ENCODE data around the gene SLC44A2. TPM values are rescaled to one million over a fixed set of nuclear protein-coding genes. Genes with fewer than 3 reads are reported as not detected.

Gene SLC44A2
- total and polyA plus RNA-seq, 2 of the 13 experiments (the other 11 are each of a cell fraction or from before 2014, with no cell fraction given), result 2.4 to 5.6 TPM

DNA sequence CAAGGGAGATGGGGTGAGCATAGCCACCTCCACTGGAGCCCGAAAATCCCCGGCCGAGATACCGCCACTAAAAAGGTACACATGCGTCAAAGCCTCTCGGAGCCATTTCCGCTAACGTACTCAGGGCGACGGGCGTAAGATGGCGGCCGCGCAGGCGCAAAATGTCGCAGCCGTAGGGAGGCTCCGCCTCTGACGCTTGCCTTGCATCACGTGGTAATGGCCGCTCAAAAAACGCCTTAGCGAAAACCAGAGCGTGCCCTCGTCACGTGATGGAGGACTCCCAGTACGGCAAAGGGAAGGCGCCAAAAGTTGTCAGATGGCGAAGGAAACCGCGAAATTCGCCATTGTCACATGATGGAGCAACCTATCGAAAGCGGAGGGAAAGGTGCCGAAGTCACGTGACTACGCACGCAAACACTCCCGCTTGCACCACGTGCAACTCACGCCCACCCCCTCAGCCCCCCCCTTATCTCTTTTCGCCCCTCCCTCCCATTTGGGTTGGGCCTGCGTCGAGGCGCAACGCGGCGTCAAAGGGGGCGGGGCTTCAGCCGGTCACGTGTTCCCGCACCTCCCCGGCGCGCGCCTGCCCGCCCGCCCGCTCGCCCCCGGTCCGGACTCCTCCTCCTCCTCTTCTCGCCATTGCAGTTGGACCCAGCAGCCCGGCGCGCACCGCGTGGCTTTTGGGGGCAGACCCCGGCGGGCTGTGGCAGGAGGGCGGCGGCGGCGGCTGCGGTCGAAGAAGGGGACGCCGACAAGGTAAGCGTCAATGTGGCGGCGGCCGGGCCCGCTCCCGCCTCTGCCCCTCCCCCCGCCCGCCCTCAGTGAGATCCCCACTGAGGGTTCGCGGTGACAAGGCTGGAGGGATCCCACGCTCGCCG, 28.6 kb downstream of the SLC44A2 start, which contains the start of gene ILF3 (continued):
- TF ChIP-seq, protein P1, sequence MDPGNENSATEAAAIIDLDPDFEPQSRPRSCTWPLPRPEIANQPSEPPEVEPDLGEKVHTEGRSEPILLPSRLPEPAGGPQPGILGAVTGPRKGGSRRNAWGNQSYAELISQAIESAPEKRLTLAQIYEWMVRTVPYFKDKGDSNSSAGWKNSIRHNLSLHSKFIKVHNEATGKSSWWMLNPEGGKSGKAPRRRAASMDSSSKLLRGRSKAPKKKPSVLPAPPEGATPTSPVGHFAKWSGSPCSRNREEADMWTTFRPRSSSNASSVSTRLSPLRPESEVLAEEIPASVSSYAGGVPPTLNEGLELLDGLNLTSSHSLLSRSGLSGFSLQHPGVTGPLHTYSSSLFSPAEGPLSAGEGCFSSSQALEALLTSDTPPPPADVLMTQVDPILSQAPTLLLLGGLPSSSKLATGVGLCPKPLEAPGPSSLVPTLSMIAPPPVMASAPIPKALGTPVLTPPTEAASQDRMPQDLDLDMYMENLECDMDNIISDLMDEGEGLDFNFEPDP (CRISPR knock-in tag; conservative IDR thresholded peaks at IDR 0.05), result 0 out of 2 replicates have a peak, but pooled peaks have one; percentile 92
- TF ChIP-seq KLF12 (CRISPR knock-in tag; IDR thresholded peaks at IDR 0.05; ENCODE audit: borderline replicate concordance) (peak; percentile 70; the same call in 1 of the 2 replicates), SMARCC2 (IDR thresholded peaks at IDR 0.05) (no peak), NONO (IDR thresholded peaks at IDR 0.05) (no peak), NONO (CRISPR knock-in tag; conservative IDR thresholded peaks at IDR 0.05) (peak; percentile 91), ZNF260 (CRISPR knock-in tag; IDR thresholded peaks at IDR 0.05; ENCODE audit: borderline replicate concordance, low read depth) (no peak), POLR2AphosphoS2 (IDR thresholded peaks at IDR 0.05; ENCODE audit: low read depth, low read length) (0 out of 2 replicates have a peak, but pooled peaks have one; percentile 50), KLF6 (CRISPR knock-in tag; IDR thresholded peaks at IDR 0.05) (peak; percentile 47), ZNF660 (CRISPR knock-in tag; IDR thresholded peaks at IDR 0.05; ENCODE audit: borderline replicate concordance, low read depth) (no peak), PAWR (CRISPR knock-in tag; IDR thresholded peaks at IDR 0.05; ENCODE audit: borderline replicate concordance) (no peak), ZNF331 (CRISPR knock-in tag; IDR thresholded peaks at IDR 0.05) (peak; percentile 91), EP300 (IDR thresholded peaks at IDR 0.05; ENCODE audit: low read depth in 2 of 2, low read length in 2 of 2) (peak in 1 of 2 experiments; percentile 49; a peak in 2 of 4 replicates), EP300 (CRISPR knock-in tag; IDR thresholded peaks at IDR 0.05; ENCODE audit: borderline replicate concordance) (peak; percentile 53), ISX (CRISPR knock-in tag; conservative IDR thresholded peaks at IDR 0.05) (no peak), TCF7 (IDR thresholded peaks at IDR 0.05; ENCODE audit: low read depth) (no peak), ZNF724P (CRISPR knock-in tag; IDR thresholded peaks at IDR 0.05; ENCODE audit: borderline replicate concordance) (0 out of 2 replicates have a peak, but pooled peaks have one; percentile 43), PCBP2 (optimal IDR thresholded peaks at IDR 0.05; ENCODE audit: low read depth, low read length, poor library complexity, severe bottlenecking) (no peak), HNRNPUL1 (IDR thresholded peaks at IDR 0.05; ENCODE audit: low read depth, low read length) (no peak)
- TF ChIP-seq, protein P2, sequence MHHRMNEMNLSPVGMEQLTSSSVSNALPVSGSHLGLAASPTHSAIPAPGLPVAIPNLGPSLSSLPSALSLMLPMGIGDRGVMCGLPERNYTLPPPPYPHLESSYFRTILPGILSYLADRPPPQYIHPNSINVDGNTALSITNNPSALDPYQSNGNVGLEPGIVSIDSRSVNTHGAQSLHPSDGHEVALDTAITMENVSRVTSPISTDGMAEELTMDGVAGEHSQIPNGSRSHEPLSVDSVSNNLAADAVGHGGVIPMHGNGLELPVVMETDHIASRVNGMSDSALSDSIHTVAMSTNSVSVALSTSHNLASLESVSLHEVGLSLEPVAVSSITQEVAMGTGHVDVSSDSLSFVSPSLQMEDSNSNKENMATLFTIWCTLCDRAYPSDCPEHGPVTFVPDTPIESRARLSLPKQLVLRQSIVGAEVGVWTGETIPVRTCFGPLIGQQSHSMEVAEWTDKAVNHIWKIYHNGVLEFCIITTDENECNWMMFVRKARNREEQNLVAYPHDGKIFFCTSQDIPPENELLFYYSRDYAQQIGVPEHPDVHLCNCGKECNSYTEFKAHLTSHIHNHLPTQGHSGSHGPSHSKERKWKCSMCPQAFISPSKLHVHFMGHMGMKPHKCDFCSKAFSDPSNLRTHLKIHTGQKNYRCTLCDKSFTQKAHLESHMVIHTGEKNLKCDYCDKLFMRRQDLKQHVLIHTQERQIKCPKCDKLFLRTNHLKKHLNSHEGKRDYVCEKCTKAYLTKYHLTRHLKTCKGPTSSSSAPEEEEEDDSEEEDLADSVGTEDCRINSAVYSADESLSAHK (CRISPR knock-in tag; IDR thresholded peaks at IDR 0.05; ENCODE audit: borderline replicate concordance), result no peak
- TF ChIP-seq, protein P3, sequence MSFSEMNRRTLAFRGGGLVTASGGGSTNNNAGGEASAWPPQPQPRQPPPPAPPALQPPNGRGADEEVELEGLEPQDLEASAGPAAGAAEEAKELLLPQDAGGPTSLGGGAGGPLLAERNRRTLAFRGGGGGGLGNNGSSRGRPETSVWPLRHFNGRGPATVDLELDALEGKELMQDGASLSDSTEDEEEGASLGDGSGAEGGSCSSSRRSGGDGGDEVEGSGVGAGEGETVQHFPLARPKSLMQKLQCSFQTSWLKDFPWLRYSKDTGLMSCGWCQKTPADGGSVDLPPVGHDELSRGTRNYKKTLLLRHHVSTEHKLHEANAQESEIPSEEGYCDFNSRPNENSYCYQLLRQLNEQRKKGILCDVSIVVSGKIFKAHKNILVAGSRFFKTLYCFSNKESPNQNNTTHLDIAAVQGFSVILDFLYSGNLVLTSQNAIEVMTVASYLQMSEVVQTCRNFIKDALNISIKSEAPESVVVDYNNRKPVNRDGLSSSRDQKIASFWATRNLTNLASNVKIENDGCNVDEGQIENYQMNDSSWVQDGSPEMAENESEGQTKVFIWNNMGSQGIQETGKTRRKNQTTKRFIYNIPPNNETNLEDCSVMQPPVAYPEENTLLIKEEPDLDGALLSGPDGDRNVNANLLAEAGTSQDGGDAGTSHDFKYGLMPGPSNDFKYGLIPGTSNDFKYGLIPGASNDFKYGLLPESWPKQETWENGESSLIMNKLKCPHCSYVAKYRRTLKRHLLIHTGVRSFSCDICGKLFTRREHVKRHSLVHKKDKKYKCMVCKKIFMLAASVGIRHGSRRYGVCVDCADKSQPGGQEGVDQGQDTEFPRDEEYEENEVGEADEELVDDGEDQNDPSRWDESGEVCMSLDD (CRISPR knock-in tag; IDR thresholded peaks at IDR 0.05; ENCODE audit: borderline replicate concordance), result no peak

Data from HepG2 (cell line).